Neural crest cell (in vitro differentiated cells): ENCODE measurements around the gene CHTF8. TPM values are rescaled to one million over a fixed set of nuclear protein-coding genes. Genes with fewer than 3 reads are reported as not detected.

Experiments
- DNase-seq: peaks from one replicate; pipeline ENCODE4 v3.0.0; 2021; ENCODE audit warnings: low read depth, mixed read lengths, low spot score
- H3K27ac Mint-ChIP-seq: one replicate; pipeline ENCODE4 v1.8.0; 2021; ENCODE audit warnings: mild to moderate bottlenecking, mixed read lengths; ENCODE audit not compliant: unreplicated experiment
- H3K27me3 Mint-ChIP-seq: 2 replicates; pipeline ENCODE4 v1.8.0; 2021; ENCODE audit warnings: low read depth, mild to moderate bottlenecking, mixed read lengths
- H3K36me3 Mint-ChIP-seq: 2 replicates; pipeline ENCODE4 v1.8.0; 2021; ENCODE audit warnings: low read depth, mild to moderate bottlenecking, mixed read lengths
- H3K4me1 Mint-ChIP-seq: 2 replicates; pipeline ENCODE4 v1.8.0; 2021; ENCODE audit warnings: mixed read lengths
- H3K4me3 Mint-ChIP-seq: one replicate; pipeline ENCODE4 v1.8.0; 2021; ENCODE audit warnings: mild to moderate bottlenecking, mixed read lengths
- H3K9me3 Mint-ChIP-seq: 2 replicates; pipeline ENCODE4 v1.8.0; 2021; ENCODE audit warnings: mixed read lengths
- CTCF ChIP-seq: fragments of 200-600 bp; sonication (generic); conservative IDR thresholded peaks from 2 replicates; pipeline ENCODE4 v1.5.0; 2021; ENCODE audit warnings: antibody characterized with exemption, mild to moderate bottlenecking
- total RNA-seq: library from RNA; stranded (reverse); gene quantifications from 2 replicates; pipeline ENCODE4 v1.2.1, GENCODE V29; 2021

Gene CHTF8
- total RNA-seq, 1 donor from 2014 or later: 139 TPM

GRCh38 chr16:69171325-69172084 lies 39.1 kb upstream of the CHTF8 start:
- Mint-ChIP-seq H3K27me3 (no peaks in the 10 kb centered on the region), H3K36me3 (peaks cover 5% of the 10 kb centered on the region), H3K4me3 (no peak overlapping the region), H3K27ac (no peak overlapping the region), H3K4me1 (peaks cover 11% of the 10 kb centered on the region), H3K9me3 (no peaks in the 10 kb centered on the region)
- TF ChIP-seq CTCF: no peak
- DNase-seq: no peak

GRCh38 chr16:69169607-69170352 lies 37.4 kb upstream of the CHTF8 start:
- no peak for DNase-seq
- no peak overlapping the region for H3K27ac Mint-ChIP-seq
- no peak for TF ChIP-seq CTCF

GRCh38 chr16:69169051-69169450 lies 36.7 kb upstream of the CHTF8 start:
- peaks cover 5% of the 10 kb centered on the region for H3K36me3 Mint-ChIP-seq
- H3K4me1 Mint-ChIP-seq: peaks cover 18% of the 10 kb centered on the region
- no peaks in the 10 kb centered on the region for H3K9me3 Mint-ChIP-seq
- no peak for TF ChIP-seq CTCF
- H3K27me3 Mint-ChIP-seq: no peaks in the 10 kb centered on the region
- no peak for DNase-seq
- no peak overlapping the region for H3K4me3 Mint-ChIP-seq
- no peak overlapping the region for H3K27ac Mint-ChIP-seq

More at GRCh38 chr16:69169607-69170352, 37.4 kb upstream of the CHTF8 start:
- Mint-ChIP-seq H3K36me3 (peaks cover 5% of the 10 kb centered on the region), H3K9me3 (no peaks in the 10 kb centered on the region), H3K27me3 (no peaks in the 10 kb centered on the region), H3K4me3 (no peak overlapping the region), H3K4me1 (peaks cover 18% of the 10 kb centered on the region)

GRCh38 chr16:69166946-69167930 lies 34.9 kb upstream of the CHTF8 start:
- peaks cover 18% of the 10 kb centered on the region for H3K4me1 Mint-ChIP-seq
- H3K4me3 Mint-ChIP-seq: no peak overlapping the region
- no peaks in the 10 kb centered on the region for H3K27me3 Mint-ChIP-seq
- DNase-seq: no peak
- no peaks in the 10 kb centered on the region for H3K9me3 Mint-ChIP-seq
- TF ChIP-seq CTCF: no peak
- H3K36me3 Mint-ChIP-seq: peaks cover 5% of the 10 kb centered on the region
- no peak overlapping the region for H3K27ac Mint-ChIP-seq

DNA sequence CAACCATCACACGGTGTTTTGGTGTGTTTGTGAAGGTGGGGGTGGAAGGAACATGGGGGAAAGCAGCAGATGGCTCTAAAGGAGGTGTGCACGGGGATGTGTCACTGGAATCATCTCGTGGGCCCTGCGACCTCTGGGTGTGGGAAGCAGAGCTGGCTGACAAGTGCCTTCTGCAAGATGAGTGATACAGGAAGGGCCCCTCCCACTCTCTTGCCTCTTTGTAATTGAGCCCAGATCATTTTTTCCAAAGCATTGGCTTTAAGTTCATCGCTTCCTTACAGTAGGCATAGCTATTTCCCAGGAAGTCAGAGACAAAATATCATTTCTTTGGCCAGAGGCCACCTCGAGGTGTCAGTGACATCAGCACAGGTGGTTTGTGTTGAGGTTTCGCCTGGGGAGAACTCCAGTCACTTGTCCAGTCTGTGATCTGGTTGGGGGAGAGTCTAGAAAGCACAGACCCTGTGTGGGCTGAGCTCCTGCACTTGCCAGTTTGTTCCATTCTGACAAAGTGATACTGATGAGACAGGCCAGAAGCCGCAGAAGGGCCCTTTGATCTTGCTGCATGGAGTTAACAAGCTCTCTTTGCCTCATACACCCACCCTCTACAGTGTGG lies 33.9 kb upstream of the CHTF8 start:
- no peak for TF ChIP-seq CTCF
- no peak for DNase-seq
- no peaks in the 10 kb centered on the region for H3K27me3 Mint-ChIP-seq
- H3K4me1 Mint-ChIP-seq: peaks cover 18% of the 10 kb centered on the region
- H3K27ac Mint-ChIP-seq: no peak overlapping the region
- no peaks in the 10 kb centered on the region for H3K9me3 Mint-ChIP-seq
- H3K36me3 Mint-ChIP-seq: peaks cover 5% of the 10 kb centered on the region
- H3K4me3 Mint-ChIP-seq: no peak overlapping the region
